Chondrocyte (in vitro differentiated cells): ENCODE results near the gene KIF1C. TPM values are rescaled to one million over a fixed set of nuclear protein-coding genes. Genes with fewer than 3 reads are reported as not detected.
A peak's percentile ranks its signal among the peaks of the same experiment; 100 is the strongest.

Experiments
- DNase-seq: peaks from one replicate; pipeline ENCODE4 v3.0.0; 2021; ENCODE audit warnings: mixed read lengths, low spot score
- H3K27ac Mint-ChIP-seq: one replicate; pipeline ENCODE4 v1.8.0; 2021; ENCODE audit warnings: mild to moderate bottlenecking, moderate library complexity, mixed read lengths; ENCODE audit not compliant: unreplicated experiment
- H3K27me3 Mint-ChIP-seq: 2 replicates; pipeline ENCODE4 v1.8.0; 2021; ENCODE audit warnings: low read depth, mixed read lengths
- H3K36me3 Mint-ChIP-seq: 2 replicates; pipeline ENCODE4 v1.8.0; 2021; ENCODE audit warnings: low read depth, mixed read lengths
- H3K4me1 Mint-ChIP-seq: 2 replicates; pipeline ENCODE4 v1.8.0; 2021; ENCODE audit warnings: low read depth, mild to moderate bottlenecking, mixed read lengths
- H3K4me3 Mint-ChIP-seq: one replicate; pipeline ENCODE4 v1.8.0; 2021; ENCODE audit warnings: mild to moderate bottlenecking, moderate library complexity, mixed read lengths; ENCODE audit not compliant: unreplicated experiment
- H3K9me3 Mint-ChIP-seq: 2 replicates; pipeline ENCODE4 v1.8.0; 2021; ENCODE audit warnings: low read depth, mixed read lengths
- CTCF ChIP-seq: fragments of 200-600 bp; sonication (generic); IDR thresholded peaks from 2 replicates; pipeline ENCODE4 v1.5.0; 2021; ENCODE audit warnings: antibody characterized with exemption, mild to moderate bottlenecking, moderate library complexity
- total RNA-seq: library from RNA; stranded (reverse); gene quantifications from 3 replicates; pipeline ENCODE4 v1.2.1, GENCODE V29; 2021

The KIF1C gene
- total RNA-seq, 1 donor from 2014 or later = 174 TPM

- Mint-ChIP-seq H3K27ac (no peak overlapping the region), H3K9me3 (no peaks in the 10 kb centered on the region), H3K27me3 (no peaks in the 10 kb centered on the region), H3K36me3 (peaks cover 54% of the 10 kb centered on the region), H3K4me3 (no peak overlapping the region), H3K4me1 (peaks cover 21% of the 10 kb centered on the region)
- TF ChIP-seq CTCF = no peak
- no peak for DNase-seq
Observed at GRCh38 chr17:5003214-5003867, 5.6 kb downstream of the KIF1C start.

GRCh38 chr17:5011928-5012327 is 14.2 kb downstream of the KIF1C start:
- no peaks in the 10 kb centered on the region for H3K27me3 Mint-ChIP-seq
- H3K36me3 Mint-ChIP-seq = peaks cover 49% of the 10 kb centered on the region
- DNase-seq = no peak
- no peak for TF ChIP-seq CTCF
- no peak overlapping the region for H3K27ac Mint-ChIP-seq
- H3K4me1 Mint-ChIP-seq = no peaks in the 10 kb centered on the region
- no peaks in the 10 kb centered on the region for H3K9me3 Mint-ChIP-seq
- H3K4me3 Mint-ChIP-seq = no peak overlapping the region

- Mint-ChIP-seq H3K9me3 (no peaks in the 10 kb centered on the region), H3K27me3 (no peaks in the 10 kb centered on the region), H3K4me3 (no peak overlapping the region), H3K27ac (no peak overlapping the region), H3K36me3 (peaks cover 36% of the 10 kb centered on the region), H3K4me1 (no peaks in the 10 kb centered on the region)
- no peak for TF ChIP-seq CTCF
- no peak for DNase-seq
Observed at GRCh38 chr17:5014357-5014756, 16.6 kb downstream of the KIF1C start.

GRCh38 chr17:5019475-5019956 is 21.8 kb downstream of the KIF1C start:
- Mint-ChIP-seq H3K4me3 (no peak overlapping the region), H3K27me3 (no peaks in the 10 kb centered on the region), H3K27ac (no peak overlapping the region), H3K9me3 (no peaks in the 10 kb centered on the region), H3K36me3 (peaks cover 47% of the 10 kb centered on the region), H3K4me1 (no peaks in the 10 kb centered on the region)
- no peak for DNase-seq
- peak; percentile 17 for TF ChIP-seq CTCF

- Mint-ChIP-seq H3K9me3 (no peaks in the 10 kb centered on the region), H3K27me3 (no peaks in the 10 kb centered on the region), H3K27ac (no peak overlapping the region), H3K4me1 (no peaks in the 10 kb centered on the region), H3K4me3 (no peak overlapping the region), H3K36me3 (peaks cover 44% of the 10 kb centered on the region)
- no peak for DNase-seq
- no peak for TF ChIP-seq CTCF
Observed at GRCh38 chr17:5020502-5021023, 22.8 kb downstream of the KIF1C start.
